GM19467 (cell line): ENCODE measurements around the gene CDIPT.
A peak's percentile ranks its signal among the peaks of the same experiment; 100 is the strongest.
"Not testable (repeated sequence)": the region's sequence is repeated elsewhere in the genome, so short reads cannot be mapped to it uniquely, and the experiment has no call there.

Experiments
- ATAC-seq: cut with Tn5 transposase; IDR thresholded peaks from one replicate; pipeline ENCODE4 v1.9.1; 2021; ENCODE audit warnings: mild to moderate bottlenecking, moderate library complexity; ENCODE audit not compliant: unreplicated experiment

The CDIPT gene

GRCh38 chr16:29833219-29833618, 29.8 kb downstream of the CDIPT start:
- not testable (repeated sequence) for ATAC-seq

- ATAC-seq, result no peak
These were observed 31.5 kb downstream of the CDIPT start for GRCh38 chr16:29831490-29831889.

- no peak for ATAC-seq
These were observed 32.3 kb downstream of the CDIPT start for GRCh38 chr16:29830774-29831173.

- ATAC-seq, result no peak
These were observed 36.7 kb downstream of the CDIPT start for GRCh38 chr16:29826342-29826695.

- ATAC-seq, result no peak
These were observed 37.6 kb downstream of the CDIPT start for GRCh38 chr16:29825145-29826044.

GRCh38 chr16:29824589-29825144, 38.4 kb downstream of the CDIPT start:
- ATAC-seq, result no peak

GRCh38 chr16:29821643-29822115, 41.3 kb downstream of the CDIPT start:
- no peak for ATAC-seq

GRCh38 chr16:29820730-29821642, 42.0 kb downstream of the CDIPT start:
- ATAC-seq, result no peak

- no peak for ATAC-seq
These were observed 42.7 kb downstream of the CDIPT start, which contains the start of gene MVP for GRCh38 chr16:29820271-29820701. MVP (plus strand) TSS chr16:29820462; CDS start chr16:29830550, 10,088 bp downstream.

- ATAC-seq, result no peak
These were observed 43.5 kb downstream of the CDIPT start for GRCh38 chr16:29819506-29819905.

- ATAC-seq, result no peak
These were observed 44.9 kb downstream of the CDIPT start for GRCh38 chr16:29818082-29818481.

- ATAC-seq, result no peak
These were observed 46.2 kb downstream of the CDIPT start for GRCh38 chr16:29816694-29817441.

- peak; percentile 49 for ATAC-seq
These were observed 47.0 kb downstream of the CDIPT start, which contains the start of gene PAGR1 for GRCh38 chr16:29815793-29816693. PAGR1 (plus strand) TSS chr16:29816152; CDS start chr16:29816526, 374 bp downstream.

- ATAC-seq, result no peak
These were observed 47.8 kb downstream of the CDIPT start for GRCh38 chr16:29815032-29815721.

- no peak for ATAC-seq
These were observed 48.4 kb downstream of the CDIPT start for GRCh38 chr16:29814592-29814991.

- no peak for ATAC-seq
These were observed 49.1 kb downstream of the CDIPT start for GRCh38 chr16:29813644-29814562.

- no peak for ATAC-seq
These were observed 50.0 kb downstream of the CDIPT start for GRCh38 chr16:29812754-29813643.
